ENCODE results near the gene MTA3. TPM values are rescaled to one million over a fixed set of nuclear protein-coding genes. Genes with fewer than 3 reads are reported as not detected.
A peak's percentile ranks its signal among the peaks of the same experiment; 100 is the strongest.

Gene MTA3
- total and polyA plus RNA-seq, 9 of the 15 experiments (the other 6 are each of a cell fraction or from before 2014, with no cell fraction given) = 12.4 to 39.6 (median 23.5) TPM

DNA sequence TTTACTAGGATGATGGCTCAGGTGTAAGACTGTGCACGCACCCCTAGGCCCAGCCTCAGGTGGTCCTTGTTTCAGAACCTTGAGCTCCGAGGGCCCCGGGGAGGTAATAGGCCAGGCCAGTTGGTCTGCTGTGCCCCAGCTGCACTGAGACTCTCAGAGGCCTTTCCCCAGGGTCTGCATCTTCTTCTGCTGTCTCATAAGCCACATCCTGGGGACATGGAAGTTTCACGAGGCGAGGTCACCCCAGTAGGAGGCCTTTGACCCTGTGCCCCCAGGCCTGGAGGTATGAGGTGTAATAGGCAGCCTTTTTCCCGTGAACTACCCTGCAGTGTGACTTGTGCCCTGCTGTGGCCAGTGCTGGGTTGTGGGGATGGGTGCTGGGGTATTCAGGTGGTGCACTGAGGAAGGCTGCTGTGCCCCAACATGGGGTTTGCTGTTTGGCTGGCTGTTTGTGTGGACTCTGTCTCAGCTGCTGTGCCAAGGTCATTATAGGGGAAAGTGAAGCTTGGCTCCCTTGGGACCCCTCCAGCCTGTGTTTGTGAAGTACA is 188.6 kb downstream of the MTA3 start (continued):
- TF ChIP-seq, protein P1, sequence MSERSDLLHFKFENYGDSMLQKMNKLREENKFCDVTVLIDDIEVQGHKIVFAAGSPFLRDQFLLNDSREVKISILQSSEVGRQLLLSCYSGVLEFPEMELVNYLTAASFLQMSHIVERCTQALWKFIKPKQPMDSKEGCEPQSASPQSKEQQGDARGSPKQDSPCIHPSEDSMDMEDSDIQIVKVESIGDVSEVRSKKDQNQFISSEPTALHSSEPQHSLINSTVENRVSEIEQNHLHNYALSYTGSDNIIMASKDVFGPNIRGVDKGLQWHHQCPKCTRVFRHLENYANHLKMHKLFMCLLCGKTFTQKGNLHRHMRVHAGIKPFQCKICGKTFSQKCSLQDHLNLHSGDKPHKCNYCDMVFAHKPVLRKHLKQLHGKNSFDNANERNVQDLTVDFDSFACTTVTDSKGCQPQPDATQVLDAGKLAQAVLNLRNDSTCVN (CRISPR knock-in tag; IDR thresholded peaks at IDR 0.05) = no peak

DNA sequence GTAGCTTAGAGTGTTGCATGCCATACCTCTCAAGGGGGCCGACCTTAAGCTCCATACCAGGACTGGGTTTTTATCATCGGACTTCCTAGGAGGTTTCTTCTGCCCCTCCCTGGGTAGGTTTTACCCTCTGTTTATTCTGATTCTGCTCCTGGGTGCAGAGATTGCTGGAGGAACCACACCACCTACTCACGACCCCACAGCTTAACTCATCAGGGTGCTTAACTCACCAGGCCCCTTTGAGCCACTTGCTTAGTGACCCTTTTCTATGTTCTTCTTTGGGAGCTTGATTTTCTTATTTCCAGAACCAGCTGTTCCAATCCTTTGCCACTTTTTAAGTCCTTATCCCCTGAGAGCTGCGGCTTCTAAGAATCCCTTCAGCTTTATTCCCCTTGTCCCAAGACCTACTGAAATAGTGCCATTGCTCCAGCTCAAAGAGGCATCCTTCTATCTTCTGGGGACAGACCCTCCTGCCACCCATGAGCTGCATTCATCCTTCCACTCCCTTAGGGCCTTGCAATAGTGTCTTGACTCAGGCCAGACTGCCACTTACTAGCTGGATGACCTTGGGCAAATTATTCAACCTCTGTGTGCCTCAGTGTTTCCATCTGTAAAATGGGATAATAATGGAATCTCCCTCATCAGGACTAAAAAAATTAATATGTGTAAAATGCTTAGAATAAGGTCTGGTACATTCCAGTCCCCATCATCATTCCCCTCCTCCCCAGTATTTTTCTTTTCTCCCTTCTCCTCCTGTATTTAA is 189.7 kb downstream of the MTA3 start:
- H3K4me2 ChIP-seq (ENCODE audit: insufficient read depth, low read length) = no peak overlapping the region
- H3K9me3 ChIP-seq (replicated peaks; ENCODE audit: control insufficient read depth, insufficient read depth, low read depth, low read length) = no peaks in the 10 kb centered on the region
- no peak for ATAC-seq
- DNase-seq (ENCODE audit: extremely low read depth in 1 of 4, low spot score in 3 of 4) = peak in 2 of 4 experiments; percentile 5
- no peaks in the 10 kb centered on the region for H3K9me1 ChIP-seq (ENCODE audit: control insufficient read depth, insufficient read depth, low read length)
- 4% methylated on average over 4 of the region's 4 CpGs for WGBS (ENCODE audit: insufficient coverage, low coverage, missing lambda C conversion rate)
- POLR2A ChIA-PET = interaction anchor here (0.7 to 1.0 kb wide), 2 partner anchors 17 to 46 kb away, joined by 4 read pairs; no protein-coding TSS in a partner anchor
- in situ Hi-C loops (cut with MboI) = no loop called here
- peaks cover 0 to 19% of the 10 kb centered on the region in 2 experiments; a peak in 2 of 5 replicates for H3K4me1 ChIP-seq (replicated peaks in 1 of 2; ENCODE audit: control insufficient read depth in 2 of 2, insufficient read depth in 2 of 2, low read length in 2 of 2)
- no peak overlapping the region for H2AFZ ChIP-seq (ENCODE audit: low read depth, low read length)
- intact Hi-C loops (cut with micrococcal nuclease) = no loop called here
- H3K27ac ChIP-seq (ENCODE audit: extremely low read depth, low read depth, low read length) = no peak overlapping the region
- no peak for FAIRE-seq
- CTCF ChIA-PET (ENCODE audit: low intra/inter-chr PET ratio) = no interaction called here
- H3K27me3 ChIP-seq (ENCODE audit: control insufficient read depth in 2 of 2, insufficient read depth in 2 of 2, low read length in 2 of 2) = peaks cover 12 to 65% of the 10 kb centered on the region in 2 experiments
- no peak overlapping the region for H3K9ac ChIP-seq (ENCODE audit: insufficient read depth in 1 of 2, low read depth in 2 of 2, low read length in 2 of 2)
- no TSS peak for BruUV-seq (replicated peaks)
- H3K79me2 ChIP-seq (ENCODE audit: control insufficient read depth, insufficient read depth, low read length) = no peaks in the 10 kb centered on the region
- H4K20me1 ChIP-seq (replicated peaks; ENCODE audit: control insufficient read depth, insufficient read depth, low read length) = peaks cover 8% of the 10 kb centered on the region
- H3K36me3 ChIP-seq (ENCODE audit: control insufficient read depth, insufficient read depth, low read length) = no peaks in the 10 kb centered on the region
- H3K4me3 ChIP-seq = no peak overlapping the region
- peak in 1 of 2 experiments; percentile 49; a peak in 2 of 4 replicates for TF ChIP-seq KDM1A (IDR thresholded peaks at IDR 0.05)
- no peak for TF ChIP-seq ZHX1 (conservative IDR thresholded peaks at IDR 0.05; ENCODE audit: low read length)
- TF ChIP-seq HDAC2 (IDR thresholded peaks at IDR 0.05) = 0 out of 2 replicates have a peak, but pooled peaks have one; percentile 17
- peak; percentile 47; the same call in 1 of the 2 replicates for TF ChIP-seq BCOR (IDR thresholded peaks at IDR 0.05)
- TF ChIP-seq HEY1 (CRISPR knock-in tag; IDR thresholded peaks at IDR 0.05; ENCODE audit: borderline replicate concordance) = no peak
- peak; percentile 89 for TF ChIP-seq ESRRA (IDR thresholded peaks at IDR 0.05; ENCODE audit: borderline replicate concordance, low read depth)
- TF ChIP-seq RBM25 (IDR thresholded peaks at IDR 0.05; ENCODE audit: low read depth, low read length, severe bottlenecking) = peak; percentile 70
- TF ChIP-seq NEUROD1 (IDR thresholded peaks at IDR 0.05; ENCODE audit: borderline replicate concordance, low read depth, low read length, partially characterized antibody) = no peak
- no peak for TF ChIP-seq USF1 (CRISPR knock-in tag; IDR thresholded peaks at IDR 0.05)

Measured in K562 (cell line).